NCI-H1417 treated with DMSO at 0.1 percent for 48 hours (cell line): ENCODE measurements around the gene ZBTB44.
"Not testable (repeated sequence)": the region's sequence is repeated elsewhere in the genome, so short reads cannot be mapped to it uniquely, and the experiment has no call there.

Source experiments
- DNase-seq: peaks from one replicate; lab custom pipeline; 2025; lab: John Stamatoyannopoulos, UW

ZBTB44 gene

DNA sequence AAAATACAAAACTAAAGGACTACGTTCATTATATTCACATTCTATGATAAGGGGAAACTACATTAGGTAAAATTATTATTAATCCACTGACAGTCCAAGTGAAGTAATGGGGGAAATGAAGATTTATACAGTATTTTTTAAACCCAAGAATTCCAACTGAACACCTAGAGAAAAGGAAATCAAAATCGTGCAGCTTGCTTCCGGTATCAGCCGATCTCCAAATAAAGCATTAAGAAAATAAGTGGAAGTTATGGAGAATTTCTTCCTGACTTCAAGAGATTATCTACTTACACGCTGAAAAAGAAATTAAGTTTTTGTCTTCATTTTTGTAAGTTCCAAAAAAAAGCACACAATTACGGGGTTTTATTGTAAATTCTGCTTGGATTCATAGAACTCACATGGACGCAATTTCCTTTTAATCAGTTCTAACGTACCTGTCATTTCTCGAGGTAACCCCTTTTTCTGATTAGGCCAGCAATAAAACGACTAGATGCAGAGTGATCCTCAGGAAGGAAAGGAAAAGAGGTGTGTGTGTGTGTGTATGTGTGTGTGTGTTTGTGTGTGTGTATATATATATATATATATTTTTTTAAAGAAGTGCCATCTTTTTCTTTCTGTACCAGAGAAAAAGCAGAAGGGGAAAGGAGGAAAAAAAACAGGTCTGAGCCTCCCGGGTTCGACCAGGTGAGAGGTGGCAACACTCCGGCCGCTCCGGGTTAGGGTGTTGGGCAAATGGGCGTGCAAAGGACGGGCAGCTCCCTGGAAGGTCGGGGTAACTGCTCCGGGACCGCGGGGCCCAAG is 1.1 kb downstream of the ZBTB44 start:
- DNase-seq = no peak

DNA sequence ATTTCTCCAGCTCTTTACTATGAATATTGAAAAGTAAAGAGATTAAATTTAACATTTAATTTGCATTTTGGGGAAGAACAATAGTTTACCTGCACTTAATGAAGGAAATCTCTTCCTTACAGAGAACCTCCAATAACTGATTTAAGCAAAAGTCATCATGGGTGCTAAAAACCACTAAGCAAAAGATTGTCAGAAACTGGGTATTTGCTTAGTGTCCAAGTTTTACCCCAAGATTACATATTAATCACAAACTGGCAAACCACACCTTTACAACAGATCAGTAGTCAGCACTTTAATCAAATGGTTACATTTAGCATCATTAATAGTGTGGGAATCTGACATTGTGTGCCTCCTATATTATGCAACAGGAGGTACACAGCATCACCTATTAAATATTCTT is 2.7 kb downstream of the ZBTB44 start:
- no peak for DNase-seq

DNA sequence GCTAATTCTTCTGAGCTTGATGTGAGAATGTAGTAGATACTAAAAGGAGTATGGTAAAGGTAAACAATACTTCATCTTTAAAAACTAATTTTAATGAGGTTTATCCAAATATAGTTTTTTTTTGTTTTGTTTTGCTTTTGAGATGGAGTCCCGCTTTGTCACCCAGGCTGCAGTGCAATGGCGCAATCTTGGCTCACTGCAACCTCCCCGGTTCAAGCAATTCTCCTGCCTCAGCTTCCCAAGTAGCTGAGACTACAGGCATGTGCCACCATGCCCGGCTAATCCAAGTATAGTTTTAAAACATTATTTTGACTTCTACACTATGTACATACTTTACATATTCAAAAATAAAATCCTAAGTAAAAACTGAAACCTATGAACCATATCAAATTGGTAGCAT is 4.1 kb downstream of the ZBTB44 start:
- no peak for DNase-seq

DNA sequence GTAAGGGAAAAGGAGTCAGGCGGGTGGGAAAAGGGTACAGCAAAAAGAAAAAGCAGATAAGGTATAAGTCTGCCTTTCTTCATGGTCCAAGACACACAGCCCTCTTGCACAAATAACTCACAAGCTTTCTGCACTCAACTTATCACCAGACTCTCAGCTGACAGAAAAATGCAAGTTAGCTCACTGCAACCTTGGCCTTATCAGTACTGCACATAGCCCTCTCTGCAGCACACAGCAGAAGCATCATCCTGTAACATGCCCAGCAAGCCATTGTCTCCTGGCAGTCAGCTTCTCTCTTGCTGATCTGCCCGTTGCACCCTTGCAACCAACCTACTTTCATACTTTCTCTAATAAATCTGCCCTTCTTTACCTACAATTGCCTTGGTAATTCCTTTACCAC is 5.8 kb downstream of the ZBTB44 start:
- no peak for DNase-seq

GRCh38 chr11:130308059-130308458 is 6.7 kb downstream of the ZBTB44 start:
- DNase-seq = no peak

DNA sequence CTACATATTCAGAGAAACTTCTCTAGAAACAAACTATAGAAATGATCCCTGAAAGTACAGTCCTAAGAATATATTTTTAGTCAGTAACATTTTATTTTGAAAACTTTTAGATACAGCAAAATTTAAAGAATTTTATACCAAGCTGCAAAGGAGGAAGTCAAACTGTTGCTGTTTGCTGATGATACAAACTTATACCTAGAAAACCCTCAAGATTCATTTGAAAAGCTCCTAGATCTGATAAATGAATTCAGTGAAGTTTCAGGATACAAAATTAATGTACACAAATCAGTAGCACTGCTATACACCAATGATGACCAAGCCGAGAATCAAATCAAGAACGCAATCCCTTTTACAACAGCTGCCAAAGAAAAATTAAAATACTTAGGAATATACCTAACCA is 10.1 kb downstream of the ZBTB44 start:
- DNase-seq = no peak

GRCh38 chr11:130301002-130301401 is 13.7 kb downstream of the ZBTB44 start:
- no peak for DNase-seq

- no peak for DNase-seq
Observed at GRCh38 chr11:130300567-130300966, 14.2 kb downstream of the ZBTB44 start.

DNA sequence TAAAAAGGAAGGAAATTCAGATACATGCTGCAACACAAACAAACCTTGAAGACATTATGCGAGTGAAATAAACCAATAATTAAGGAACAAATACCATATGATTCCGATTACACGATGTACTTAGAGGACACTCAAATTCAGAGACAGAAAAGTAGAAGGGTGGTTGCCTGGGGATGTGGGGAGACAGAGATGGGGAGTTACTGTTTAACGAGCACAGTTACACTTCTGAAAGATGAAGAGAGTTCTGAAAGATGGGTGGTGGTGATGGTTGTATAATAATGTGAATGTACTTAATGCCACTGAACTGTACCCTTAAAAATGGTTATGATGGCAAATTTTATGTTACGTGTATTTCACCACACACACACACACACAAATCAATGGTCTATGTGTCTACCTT is 14.7 kb downstream of the ZBTB44 start:
- no peak for DNase-seq

DNA sequence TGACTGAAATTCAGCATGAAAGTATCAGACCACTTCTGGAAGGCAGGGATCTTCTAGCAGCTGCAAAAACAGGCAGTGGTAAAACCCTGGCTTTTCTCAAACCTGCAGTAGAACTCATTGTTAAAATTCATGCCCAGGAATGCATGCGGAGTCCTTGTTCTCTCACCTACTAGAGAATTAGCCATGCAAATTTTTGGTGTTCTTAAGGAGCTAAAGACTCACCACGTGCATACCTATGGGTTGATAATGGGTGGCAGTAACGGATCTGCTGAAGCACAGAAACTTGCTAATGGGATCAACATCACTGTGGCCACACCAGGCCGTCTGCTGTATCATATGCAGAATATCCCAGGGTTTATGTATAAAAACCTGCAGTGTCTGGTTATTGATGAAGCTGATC is 19.1 kb downstream of the ZBTB44 start:
- DNase-seq = no peak

GRCh38 chr11:130282111-130282510 is 32.6 kb downstream of the ZBTB44 start:
- DNase-seq = no peak

GRCh38 chr11:130281341-130281740 is 33.4 kb downstream of the ZBTB44 start:
- not testable (repeated sequence) for DNase-seq

DNA sequence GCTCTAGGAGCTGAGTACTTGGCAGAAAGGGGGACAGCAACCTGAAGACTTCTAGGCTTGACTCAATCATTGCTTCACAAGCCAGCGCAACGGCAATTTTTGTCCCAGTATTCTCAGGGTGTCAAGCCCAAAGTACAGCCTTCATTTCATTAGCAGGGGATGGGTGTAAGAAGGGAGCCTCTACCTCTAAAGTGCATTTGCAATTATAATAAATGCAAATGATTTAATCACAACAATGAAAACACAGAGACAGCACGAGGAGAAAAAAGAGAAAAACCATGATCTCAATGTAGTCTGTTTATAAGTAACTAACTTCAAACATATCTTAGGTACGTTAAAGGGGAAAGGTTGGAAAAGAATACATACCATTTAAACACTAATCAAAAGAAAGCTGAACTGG is 34.7 kb downstream of the ZBTB44 start:
- no peak for DNase-seq

GRCh38 chr11:130278745-130279144 is 36.0 kb downstream of the ZBTB44 start:
- DNase-seq = no peak

DNA sequence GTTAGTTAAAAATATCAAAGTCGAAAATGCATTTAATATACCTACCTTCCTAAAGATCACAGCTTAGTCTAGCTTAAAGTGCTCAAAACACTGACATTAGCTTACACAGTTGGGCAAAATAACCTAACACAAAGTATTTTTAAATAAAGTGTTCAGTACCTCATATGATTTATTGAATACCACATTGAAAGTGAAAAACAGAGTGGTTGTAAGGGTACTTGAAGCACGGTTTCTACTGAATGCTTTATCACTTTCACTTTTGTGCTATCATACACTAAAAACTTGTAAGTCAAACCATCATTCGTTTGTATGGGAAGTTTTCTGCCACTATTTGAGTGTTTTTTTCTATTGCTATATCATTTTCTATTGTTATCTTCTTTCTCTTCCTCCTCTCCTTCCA is 36.6 kb downstream of the ZBTB44 start:
- DNase-seq = no peak

DNA sequence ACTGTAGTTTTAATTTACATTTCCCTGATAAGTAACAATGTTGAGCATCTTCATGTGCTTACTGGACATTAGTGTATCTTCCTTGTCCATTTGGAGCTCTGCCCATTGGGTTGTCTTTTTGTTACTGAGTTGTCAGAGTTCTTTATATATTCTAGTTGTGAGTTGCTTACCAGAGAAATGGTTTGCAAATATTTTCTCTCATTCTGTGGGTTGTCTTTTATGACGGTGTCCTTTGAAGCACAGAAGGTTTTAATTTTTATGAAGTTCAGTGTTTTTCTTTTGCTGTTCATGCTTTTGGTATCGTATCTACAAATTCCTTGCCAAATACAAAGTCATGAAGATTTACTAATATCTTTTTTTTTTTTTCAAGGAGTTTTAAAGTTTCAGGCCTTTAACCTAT is 42.4 kb downstream of the ZBTB44 start:
- DNase-seq = no peak

DNA sequence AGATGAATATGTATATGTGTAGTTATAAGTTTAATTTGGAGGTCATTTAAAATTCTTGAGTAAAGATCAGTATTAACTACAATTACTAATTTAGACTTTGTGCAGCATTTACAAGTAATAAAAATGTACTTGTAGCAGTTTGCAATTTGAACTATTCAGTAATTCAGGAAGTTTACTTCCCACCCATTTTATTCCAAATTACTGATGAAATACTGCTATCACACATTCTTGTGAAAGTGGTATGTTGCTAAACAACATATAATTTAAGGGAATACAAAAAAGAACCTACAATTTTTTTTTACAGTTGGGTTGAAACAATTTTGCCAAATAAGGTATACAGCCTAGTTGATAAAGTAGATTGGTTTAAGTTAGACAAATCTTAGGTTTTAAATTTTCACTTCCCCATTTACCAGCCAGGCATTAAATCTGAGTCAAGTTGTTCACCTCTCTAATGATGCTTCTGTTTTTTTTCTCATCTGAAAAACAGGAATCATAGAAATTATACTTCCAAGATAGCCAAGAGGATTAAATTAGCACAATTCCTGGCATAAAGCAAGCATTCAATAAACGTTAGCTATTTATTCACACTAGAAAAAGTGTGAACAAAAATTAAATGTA is 45.3 kb downstream of the ZBTB44 start:
- no peak for DNase-seq

DNA sequence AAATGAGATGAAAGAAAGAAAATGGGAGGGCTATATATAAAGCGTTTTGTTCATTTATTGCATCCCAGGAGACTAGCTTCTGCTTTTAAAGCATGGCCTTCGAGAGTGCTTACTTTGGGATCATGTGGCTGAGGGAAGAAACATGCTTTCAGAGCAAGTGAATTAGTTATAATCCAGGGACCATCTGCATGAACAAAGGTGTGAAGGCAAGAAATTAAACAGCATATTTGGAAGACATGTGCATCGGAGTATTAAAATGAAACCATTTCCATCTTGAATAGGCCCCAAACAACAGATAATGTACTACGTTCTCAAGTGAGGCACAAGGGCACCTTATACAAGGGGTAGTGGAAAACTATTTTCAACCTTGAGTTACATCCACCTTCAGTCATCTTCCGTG is 51.4 kb downstream of the ZBTB44 start:
- no peak for DNase-seq

DNA sequence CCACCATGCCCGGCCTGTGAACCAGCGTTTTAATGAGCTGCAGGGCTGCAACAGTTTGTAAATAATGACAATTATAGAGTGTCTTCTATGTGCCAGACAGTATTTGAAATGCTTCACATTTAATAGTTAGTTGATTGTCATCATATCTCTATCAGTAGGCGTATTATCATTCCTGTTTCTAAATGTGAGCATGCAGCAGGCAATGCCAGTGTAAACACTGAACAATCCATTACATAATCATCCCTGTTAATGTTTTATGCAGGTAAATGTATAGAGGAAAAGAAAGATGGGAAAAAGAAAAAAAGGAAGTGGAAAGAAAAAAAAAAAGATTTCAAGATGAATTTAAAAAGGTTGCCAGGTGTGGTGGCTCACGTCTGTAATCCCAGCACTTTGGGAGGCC is 52.3 kb downstream of the ZBTB44 start:
- no peak for DNase-seq

- DNase-seq = no peak
Observed at GRCh38 chr11:130261571-130261970, 53.1 kb downstream of the ZBTB44 start.

DNA sequence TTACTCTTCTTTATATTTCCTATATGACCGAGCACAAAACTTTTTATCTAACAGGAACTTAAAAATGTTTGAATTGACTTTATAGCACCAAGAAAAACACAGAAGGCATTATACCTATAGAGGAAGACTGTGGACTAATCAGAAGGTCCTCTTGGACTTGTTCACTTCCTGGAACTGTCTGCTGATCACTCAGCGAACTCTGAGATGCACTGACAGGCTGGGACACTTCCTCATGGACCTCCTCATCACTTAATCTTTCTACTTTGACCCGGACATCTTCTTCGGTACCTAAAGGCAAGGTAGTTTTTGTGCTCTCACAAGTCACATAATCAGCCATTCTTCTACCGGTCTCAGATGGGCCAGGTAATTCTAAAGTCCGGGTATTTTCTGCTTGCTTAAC is 54.0 kb downstream of the ZBTB44 start:
- DNase-seq = no peak

DNA sequence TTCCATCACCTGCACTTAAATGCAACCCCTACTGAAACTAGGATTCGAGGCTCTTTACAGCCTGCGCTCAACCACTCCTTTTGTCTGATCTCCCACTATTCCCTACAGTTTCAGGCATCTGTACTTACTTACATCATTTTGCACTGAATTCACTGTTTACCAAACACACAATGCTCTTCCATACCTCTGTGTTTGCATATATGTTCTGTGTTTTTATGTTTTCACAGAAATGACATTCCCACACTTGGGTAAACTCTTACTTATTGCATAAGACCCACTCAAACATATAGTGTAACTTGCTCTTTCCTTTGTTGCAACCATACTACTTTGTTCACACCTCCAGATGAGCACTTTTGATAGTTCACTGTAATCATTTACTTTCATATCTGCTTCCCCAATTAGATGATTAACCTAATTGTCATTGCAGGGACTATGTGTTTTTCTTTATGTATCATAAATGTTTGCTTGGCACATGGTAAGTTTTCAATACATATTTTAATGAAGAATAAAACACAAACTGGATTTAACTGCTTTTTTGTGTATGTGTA is 54.6 kb downstream of the ZBTB44 start:
- no peak for DNase-seq

- DNase-seq = not testable (repeated sequence)
Observed at GRCh38 chr11:130251763-130252162, 63.0 kb downstream of the ZBTB44 start.

GRCh38 chr11:130249929-130250328 is 64.8 kb downstream of the ZBTB44 start:
- DNase-seq = not testable (repeated sequence)
